Right atrium auricular region (tissue), 2 donors: ENCODE measurements around the gene SAMD11. TPM values are rescaled to one million over a fixed set of nuclear protein-coding genes. Genes with fewer than 3 reads are reported as not detected.
"Not testable (repeated sequence)": the region's sequence is repeated elsewhere in the genome, so short reads cannot be mapped to it uniquely, and the experiment has no call there.

Experiments used
- DNase-seq: peaks from one replicate; pipeline ENCODE4 v3.0.0-alpha.2; 2019; ENCODE audit warnings: low spot score
- H3K27ac ChIP-seq, 2 donors: fragments of 200-600 bp; sonication (generic); 1 replicate in 1 of 2; 2 replicates in 1 of 2; pipeline ENCODE4 v1.5.1; 2016 to 2019
- H3K27me3 ChIP-seq, 2 donors: fragments of 200-600 bp; sonication (generic); one replicate each; pipeline versions ENCODE4 v1.5.1 to v1.6.0; 2017 to 2019
- H3K36me3 ChIP-seq: fragments of 200-600 bp; sonication (generic); one replicate; pipeline ENCODE4 v1.5.1; 2016
- H3K4me1 ChIP-seq, 2 donors: fragments of 200-600 bp; sonication (generic); one replicate each; pipeline versions ENCODE4 v1.5.1 to v1.6.0; 2017 to 2019
- H3K4me3 ChIP-seq, 2 donors: fragments of 200-600 bp; sonication (generic); 1 replicate in 1 of 2; 2 replicates in 1 of 2; pipeline ENCODE4 v1.5.1; 2017 to 2019; ENCODE audit warnings: mild to moderate bottlenecking in 1 of 2, moderate library complexity in 1 of 2
- H3K9me3 ChIP-seq, 2 donors: fragments of 200-600 bp; sonication (generic); one replicate each; pipeline ENCODE4 v1.5.1; 2019
- total RNA-seq, 2 donors: library from RNA; depleted of rRNA; stranded (reverse); fragments of >200 nt; gene quantifications; one replicate each; pipeline ENCODE4 v1.1.0, GENCODE V29; 2016
- TF ChIP-seq, protein P1 (sequence below), 2 donors: fragments of 200-600 bp; sonication (generic); IDR thresholded peaks; one replicate each; pipeline ENCODE4 v1.5.1; 2019; ENCODE audit warnings: antibody characterized with exemption in 2 of 2

The SAMD11 gene
- total RNA-seq, 2 donors from 2014 or later: 2.7 to 6.4 TPM

DNA sequence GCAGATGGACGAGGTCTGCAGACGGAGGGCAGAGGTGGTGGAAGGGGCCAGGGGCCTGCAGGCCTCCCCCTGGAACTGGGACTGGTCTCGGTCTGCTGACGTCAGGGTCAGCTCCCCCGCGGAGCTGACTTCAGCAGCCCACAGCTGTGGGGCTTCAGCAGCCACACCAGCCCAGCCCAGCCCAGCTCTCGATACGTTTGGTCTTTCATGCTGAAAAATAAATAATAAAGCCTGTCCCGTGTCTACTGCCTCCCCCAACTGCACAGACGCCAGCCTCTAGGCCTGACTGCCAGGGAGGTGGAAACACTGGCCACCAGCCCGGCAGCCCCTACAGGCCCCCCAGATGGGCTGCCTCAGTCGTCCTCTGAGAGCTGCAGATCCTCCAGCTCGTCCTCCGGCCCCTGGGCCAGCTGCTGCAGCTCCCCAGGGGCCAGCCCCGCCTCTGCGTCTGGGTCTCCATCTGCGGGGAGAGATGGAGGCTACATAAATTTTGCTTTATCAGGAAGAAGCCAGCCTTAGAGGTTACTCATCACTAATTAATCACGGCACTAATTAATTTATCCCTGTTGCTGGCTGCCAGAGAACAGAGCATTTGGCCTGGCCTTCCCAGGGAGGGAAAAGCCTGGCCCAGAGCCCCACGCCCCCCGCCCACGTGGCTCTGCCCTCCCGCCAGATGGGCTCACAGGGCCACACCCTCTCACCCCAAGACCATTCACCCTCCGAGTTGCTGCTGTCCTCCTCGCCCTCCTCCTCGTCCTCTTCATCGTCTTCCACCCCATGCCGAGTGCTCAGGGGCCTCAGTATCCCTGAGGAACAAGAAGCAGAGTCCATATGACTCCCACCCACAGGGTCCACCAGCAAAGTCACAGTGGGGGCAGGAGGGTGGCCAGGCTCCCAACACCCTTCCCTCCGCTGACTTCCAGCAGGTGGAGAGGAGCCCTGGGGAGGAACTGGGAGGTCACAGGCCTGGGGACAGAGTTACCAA, 20.9 kb downstream of the SAMD11 start:
- Histone ChIP-seq H3K4me1 (peaks cover 0 to 47% of the 10 kb centered on the region in 2 donors), H3K9me3 (no peaks in the 10 kb centered on the region), H3K36me3 (peaks cover 36% of the 10 kb centered on the region), H3K4me3 (no peak overlapping the region), H3K27ac (peak overlapping the region; percentile 48 to 63), H3K27me3 (peaks cover 0 to 14% of the 10 kb centered on the region in 2 donors)
- TF ChIP-seq, protein P1, sequence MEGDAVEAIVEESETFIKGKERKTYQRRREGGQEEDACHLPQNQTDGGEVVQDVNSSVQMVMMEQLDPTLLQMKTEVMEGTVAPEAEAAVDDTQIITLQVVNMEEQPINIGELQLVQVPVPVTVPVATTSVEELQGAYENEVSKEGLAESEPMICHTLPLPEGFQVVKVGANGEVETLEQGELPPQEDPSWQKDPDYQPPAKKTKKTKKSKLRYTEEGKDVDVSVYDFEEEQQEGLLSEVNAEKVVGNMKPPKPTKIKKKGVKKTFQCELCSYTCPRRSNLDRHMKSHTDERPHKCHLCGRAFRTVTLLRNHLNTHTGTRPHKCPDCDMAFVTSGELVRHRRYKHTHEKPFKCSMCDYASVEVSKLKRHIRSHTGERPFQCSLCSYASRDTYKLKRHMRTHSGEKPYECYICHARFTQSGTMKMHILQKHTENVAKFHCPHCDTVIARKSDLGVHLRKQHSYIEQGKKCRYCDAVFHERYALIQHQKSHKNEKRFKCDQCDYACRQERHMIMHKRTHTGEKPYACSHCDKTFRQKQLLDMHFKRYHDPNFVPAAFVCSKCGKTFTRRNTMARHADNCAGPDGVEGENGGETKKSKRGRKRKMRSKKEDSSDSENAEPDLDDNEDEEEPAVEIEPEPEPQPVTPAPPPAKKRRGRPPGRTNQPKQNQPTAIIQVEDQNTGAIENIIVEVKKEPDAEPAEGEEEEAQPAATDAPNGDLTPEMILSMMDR (IDR thresholded peaks at IDR 0.05): no peak
- no peak for DNase-seq

DNA sequence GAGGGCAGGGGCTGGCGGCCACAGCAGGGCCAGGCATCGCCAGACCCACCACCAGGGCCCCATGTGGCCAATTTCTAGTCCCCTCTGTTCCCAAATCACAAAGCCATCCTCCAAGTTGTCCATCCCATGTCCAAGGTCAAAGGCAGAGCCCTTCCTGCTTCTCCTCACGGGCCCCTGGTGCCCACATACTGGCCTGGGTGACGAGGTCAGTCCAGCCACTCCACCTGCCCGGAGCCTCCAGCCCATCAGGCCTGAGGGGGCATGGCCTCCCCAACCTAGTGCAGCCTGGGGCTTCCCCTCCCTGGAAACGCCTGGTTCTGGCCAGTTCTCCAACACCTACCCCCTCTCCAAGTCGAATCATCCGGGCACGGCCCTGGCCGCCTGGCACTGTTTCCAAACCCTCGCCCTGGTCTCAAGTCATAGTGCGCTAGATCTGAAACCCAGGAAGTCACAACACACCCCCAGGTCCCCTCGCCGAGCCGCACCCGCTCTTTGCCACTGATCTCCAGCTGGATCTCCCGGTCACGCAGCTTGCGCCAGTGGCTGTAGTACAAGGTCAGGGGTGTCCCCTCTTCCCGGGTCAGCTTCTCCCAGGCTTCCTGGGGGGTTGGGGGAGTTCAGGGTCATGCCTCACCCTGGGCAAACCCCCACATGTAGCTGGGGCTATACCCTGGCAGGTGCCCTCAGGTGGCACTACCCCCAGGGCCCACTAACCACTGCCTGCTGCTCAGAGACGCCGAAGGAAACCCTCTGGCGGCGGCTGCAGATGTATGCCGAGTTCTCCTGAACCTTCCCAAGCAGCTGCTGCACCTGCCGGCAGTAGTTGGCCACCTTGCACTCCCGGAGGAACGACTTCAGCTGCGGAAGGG, 22.2 kb downstream of the SAMD11 start:
- peaks cover 49% of the 10 kb centered on the region for H3K36me3 ChIP-seq
- H3K9me3 ChIP-seq: no peaks in the 10 kb centered on the region
- TF ChIP-seq, protein P1 (IDR thresholded peaks at IDR 0.05): no peak
- no peak overlapping the region for H3K4me3 ChIP-seq
- peaks cover 0 to 36% of the 10 kb centered on the region in 2 donors for H3K4me1 ChIP-seq
- H3K27ac ChIP-seq: no peak overlapping the region
- no peak for DNase-seq
- H3K27me3 ChIP-seq: peaks cover 0 to 14% of the 10 kb centered on the region in 2 donors

DNA sequence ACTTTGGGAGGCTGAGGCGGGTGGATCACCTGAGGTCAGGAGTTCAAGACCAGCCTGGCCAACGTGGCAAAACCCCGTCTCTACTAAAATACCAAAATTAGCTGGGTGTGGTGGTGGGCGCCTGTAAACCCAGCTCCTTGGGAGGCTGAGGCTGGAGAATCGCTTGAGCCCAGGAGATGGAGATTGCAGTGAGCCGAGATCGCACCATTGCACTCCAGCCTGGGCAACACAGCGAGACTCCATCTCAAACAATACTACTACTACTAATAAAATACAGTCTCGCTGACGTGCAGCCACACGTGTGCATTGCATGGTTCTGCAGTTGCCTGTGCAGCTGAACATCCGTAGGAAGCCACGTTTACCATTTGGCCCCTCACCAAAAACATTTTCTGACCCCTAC, 23.1 kb downstream of the SAMD11 start:
- not testable (repeated sequence) for H3K9me3 ChIP-seq, H3K27ac ChIP-seq, H3K4me3 ChIP-seq, DNase-seq
- H3K36me3 ChIP-seq: peaks cover 58% of the 10 kb centered on the region
- H3K27me3 ChIP-seq: peaks cover 0 to 11% of the 10 kb centered on the region in 2 donors
- peaks cover 0 to 28% of the 10 kb centered on the region in 2 donors for H3K4me1 ChIP-seq

DNA sequence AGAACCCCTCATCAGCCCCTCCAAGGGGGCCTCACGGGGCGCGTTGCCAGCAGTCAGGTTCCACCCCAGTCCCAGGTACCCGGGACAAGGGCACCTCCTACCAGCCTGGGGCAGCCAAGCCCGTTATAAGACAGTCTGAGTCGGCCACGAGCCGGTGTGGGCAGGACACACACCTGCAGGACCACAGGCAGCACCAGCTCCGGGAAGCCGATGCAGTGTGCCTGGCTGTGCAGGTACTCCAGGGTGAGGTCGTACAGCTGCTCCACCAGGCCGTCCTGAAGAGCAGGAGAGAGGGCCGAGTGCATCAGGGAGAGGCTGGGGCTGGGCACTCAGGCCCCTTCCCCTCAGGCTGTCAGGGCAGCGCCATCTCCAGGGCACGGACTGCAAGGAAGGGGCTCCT, 24.2 kb downstream of the SAMD11 start:
- peaks cover 70% of the 10 kb centered on the region for H3K36me3 ChIP-seq
- TF ChIP-seq, protein P1 (IDR thresholded peaks at IDR 0.05): no peak

DNA sequence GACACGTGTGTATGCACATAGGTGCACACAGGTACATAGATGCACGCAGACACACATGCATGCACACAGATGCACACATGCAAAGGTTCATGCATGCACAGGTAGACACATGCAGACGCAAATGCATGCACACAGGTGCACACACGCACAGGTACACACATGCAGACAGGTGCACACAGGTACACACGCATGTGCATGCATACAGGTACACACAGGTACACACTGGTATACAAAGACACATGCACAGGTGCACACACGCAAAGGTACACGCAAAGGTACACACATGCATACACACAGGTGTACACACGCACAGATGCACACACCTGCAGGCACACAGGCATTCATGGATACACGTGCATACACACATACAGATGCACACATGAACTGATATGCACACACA, 26.5 kb downstream of the SAMD11 start:
- TF ChIP-seq, protein P1 (IDR thresholded peaks at IDR 0.05): no peak
- no peak for DNase-seq
- H3K36me3 ChIP-seq: peaks cover 89% of the 10 kb centered on the region
- no peaks in the 10 kb centered on the region for H3K27me3 ChIP-seq
- H3K9me3 ChIP-seq: no peaks in the 10 kb centered on the region
- H3K4me3 ChIP-seq: no peak overlapping the region
- H3K4me1 ChIP-seq: no peaks in the 10 kb centered on the region
- no peak overlapping the region for H3K27ac ChIP-seq

More for the DNA sequence above, 24.2 kb downstream of the SAMD11 start:
- Histone ChIP-seq H3K27ac (no peak overlapping the region), H3K27me3 (no peaks in the 10 kb centered on the region), H3K4me3 (no peak overlapping the region), H3K9me3 (no peaks in the 10 kb centered on the region), H3K4me1 (peaks cover 0 to 16% of the 10 kb centered on the region in 2 donors)
- no peak for DNase-seq

DNA sequence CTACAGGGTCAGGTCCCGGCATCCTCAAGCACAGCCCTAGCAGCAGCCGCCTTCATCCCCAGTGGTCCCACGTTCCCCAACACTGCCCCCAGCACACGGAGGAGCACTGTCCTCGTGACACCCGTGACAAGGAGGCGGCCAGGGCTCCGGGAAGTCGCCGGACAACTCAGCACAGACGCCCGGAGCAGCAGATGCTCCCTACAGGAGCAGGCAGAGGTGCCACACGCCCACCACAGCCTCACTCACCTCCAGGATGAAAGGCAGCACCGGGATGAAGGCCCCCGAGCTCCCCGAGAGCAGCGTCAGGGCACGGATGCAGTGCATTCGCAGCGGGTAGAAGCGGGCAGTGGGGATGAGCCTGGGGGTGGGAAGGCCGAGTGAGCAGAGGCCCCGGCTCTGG, 27.2 kb downstream of the SAMD11 start:
- Histone ChIP-seq H3K4me3 (no peak overlapping the region), H3K27me3 (no peaks in the 10 kb centered on the region), H3K9me3 (no peaks in the 10 kb centered on the region), H3K36me3 (peaks cover 88% of the 10 kb centered on the region), H3K27ac (no peak overlapping the region), H3K4me1 (no peaks in the 10 kb centered on the region)
- TF ChIP-seq, protein P1 (IDR thresholded peaks at IDR 0.05): no peak
- no peak for DNase-seq
